ENCODE results near the gene IL22. TPM values are rescaled to one million over a fixed set of nuclear protein-coding genes. Genes with fewer than 3 reads are reported as not detected.
A peak's percentile ranks its signal among the peaks of the same experiment; 100 is the strongest.

Gene IL22
- total RNA-seq, 1 donor from 2014 or later: not detected

- DNase-seq (ENCODE audit: low spot score): no peak
- Mint-ChIP-seq H3K27me3 (ENCODE audit: insufficient read depth, low read depth) (no peaks in the 10 kb centered on the region), H3K4me1 (peaks cover 5% of the 10 kb centered on the region), H3K27ac (no peak overlapping the region), H3K4me3 (no peak overlapping the region), H3K36me3 (no peaks in the 10 kb centered on the region), H3K9me3 (no peaks in the 10 kb centered on the region)
- Histone ChIP-seq H3F3A (ENCODE audit: low read depth) (no peaks in the 10 kb centered on the region), H3K27me3 (no peaks in the 10 kb centered on the region), H3K36me3 (no peaks in the 10 kb centered on the region), H3K4me3 (no peak overlapping the region), H3K4me2 (peak overlapping the region; percentile 37), H3K27ac (no peak overlapping the region), H4K20me1 (ENCODE audit: low read depth) (no peaks in the 10 kb centered on the region), H3K9me3 (ENCODE audit: low read depth) (no peaks in the 10 kb centered on the region), H3K4me1 (peaks cover 13% of the 10 kb centered on the region), H3K79me2 (ENCODE audit: low read depth) (no peaks in the 10 kb centered on the region), H2AFZ (replicated peaks) (peak overlapping the region; percentile 65), H3K9ac (no peak overlapping the region)
- TF ChIP-seq EZH2phosphoT487 (IDR thresholded peaks at IDR 0.05) (no peak), EZH2 (IDR thresholded peaks at IDR 0.05) (no peak)
- TF ChIP-seq, protein P1, sequence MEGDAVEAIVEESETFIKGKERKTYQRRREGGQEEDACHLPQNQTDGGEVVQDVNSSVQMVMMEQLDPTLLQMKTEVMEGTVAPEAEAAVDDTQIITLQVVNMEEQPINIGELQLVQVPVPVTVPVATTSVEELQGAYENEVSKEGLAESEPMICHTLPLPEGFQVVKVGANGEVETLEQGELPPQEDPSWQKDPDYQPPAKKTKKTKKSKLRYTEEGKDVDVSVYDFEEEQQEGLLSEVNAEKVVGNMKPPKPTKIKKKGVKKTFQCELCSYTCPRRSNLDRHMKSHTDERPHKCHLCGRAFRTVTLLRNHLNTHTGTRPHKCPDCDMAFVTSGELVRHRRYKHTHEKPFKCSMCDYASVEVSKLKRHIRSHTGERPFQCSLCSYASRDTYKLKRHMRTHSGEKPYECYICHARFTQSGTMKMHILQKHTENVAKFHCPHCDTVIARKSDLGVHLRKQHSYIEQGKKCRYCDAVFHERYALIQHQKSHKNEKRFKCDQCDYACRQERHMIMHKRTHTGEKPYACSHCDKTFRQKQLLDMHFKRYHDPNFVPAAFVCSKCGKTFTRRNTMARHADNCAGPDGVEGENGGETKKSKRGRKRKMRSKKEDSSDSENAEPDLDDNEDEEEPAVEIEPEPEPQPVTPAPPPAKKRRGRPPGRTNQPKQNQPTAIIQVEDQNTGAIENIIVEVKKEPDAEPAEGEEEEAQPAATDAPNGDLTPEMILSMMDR (IDR thresholded peaks at IDR 0.05): no peak
Measured at GRCh38 chr12:68199127-68199526, 54.3 kb downstream of the IL22 start.

- Histone ChIP-seq H3K27me3 (no peaks in the 10 kb centered on the region), H2AFZ (replicated peaks) (no peak overlapping the region), H4K20me1 (ENCODE audit: low read depth) (no peaks in the 10 kb centered on the region), H3K36me3 (no peaks in the 10 kb centered on the region), H3K4me2 (no peak overlapping the region), H3K4me3 (no peak overlapping the region), H3K79me2 (ENCODE audit: low read depth) (no peaks in the 10 kb centered on the region), H3K9ac (no peak overlapping the region), H3K9me3 (ENCODE audit: low read depth) (no peaks in the 10 kb centered on the region), H3K27ac (no peak overlapping the region), H3F3A (ENCODE audit: low read depth) (no peaks in the 10 kb centered on the region), H3K4me1 (peaks cover 13% of the 10 kb centered on the region)
- Mint-ChIP-seq H3K36me3 (no peaks in the 10 kb centered on the region), H3K27me3 (ENCODE audit: insufficient read depth, low read depth) (no peaks in the 10 kb centered on the region), H3K27ac (peak overlapping the region; percentile 44), H3K9me3 (no peaks in the 10 kb centered on the region), H3K4me1 (peaks cover 5% of the 10 kb centered on the region), H3K4me3 (no peak overlapping the region)
- TF ChIP-seq EZH2phosphoT487 (IDR thresholded peaks at IDR 0.05): no peak
- TF ChIP-seq, protein P1 (IDR thresholded peaks at IDR 0.05): no peak
- no peak for TF ChIP-seq EZH2 (IDR thresholded peaks at IDR 0.05)
- no peak for DNase-seq (ENCODE audit: low spot score)
Measured at GRCh38 chr12:68198507-68199086, 54.8 kb downstream of the IL22 start.

Other genes with a start within 250 kb of the IL22 start
- gene IFNG, start 93.9 kb downstream of the IL22 start, total RNA-seq (ENCODE audit: low replicate concordance): not detected in 2 replicates
- gene IL26, start 27.8 kb downstream of the IL22 start, total RNA-seq (ENCODE audit: low replicate concordance): not detected in 2 replicates
- 33.7 and 47.2 TPM in 2 replicates for gene MDM1, start 78.8 kb upstream of the IL22 start, total RNA-seq (ENCODE audit: low replicate concordance)

All from neural progenitor cell (in vitro differentiated cells).